HG03139 (cell line): ENCODE data around the gene OSBPL9.

ENCODE experiments used
- ATAC-seq: cut with Tn5 transposase; IDR thresholded peaks from one replicate; pipeline ENCODE4 v1.9.1; 2021; ENCODE audit not compliant: unreplicated experiment

The OSBPL9 gene, protein sequence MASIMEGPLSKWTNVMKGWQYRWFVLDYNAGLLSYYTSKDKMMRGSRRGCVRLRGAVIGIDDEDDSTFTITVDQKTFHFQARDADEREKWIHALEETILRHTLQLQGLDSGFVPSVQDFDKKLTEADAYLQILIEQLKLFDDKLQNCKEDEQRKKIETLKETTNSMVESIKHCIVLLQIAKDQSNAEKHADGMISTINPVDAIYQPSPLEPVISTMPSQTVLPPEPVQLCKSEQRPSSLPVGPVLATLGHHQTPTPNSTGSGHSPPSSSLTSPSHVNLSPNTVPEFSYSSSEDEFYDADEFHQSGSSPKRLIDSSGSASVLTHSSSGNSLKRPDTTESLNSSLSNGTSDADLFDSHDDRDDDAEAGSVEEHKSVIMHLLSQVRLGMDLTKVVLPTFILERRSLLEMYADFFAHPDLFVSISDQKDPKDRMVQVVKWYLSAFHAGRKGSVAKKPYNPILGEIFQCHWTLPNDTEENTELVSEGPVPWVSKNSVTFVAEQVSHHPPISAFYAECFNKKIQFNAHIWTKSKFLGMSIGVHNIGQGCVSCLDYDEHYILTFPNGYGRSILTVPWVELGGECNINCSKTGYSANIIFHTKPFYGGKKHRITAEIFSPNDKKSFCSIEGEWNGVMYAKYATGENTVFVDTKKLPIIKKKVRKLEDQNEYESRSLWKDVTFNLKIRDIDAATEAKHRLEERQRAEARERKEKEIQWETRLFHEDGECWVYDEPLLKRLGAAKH

DNA sequence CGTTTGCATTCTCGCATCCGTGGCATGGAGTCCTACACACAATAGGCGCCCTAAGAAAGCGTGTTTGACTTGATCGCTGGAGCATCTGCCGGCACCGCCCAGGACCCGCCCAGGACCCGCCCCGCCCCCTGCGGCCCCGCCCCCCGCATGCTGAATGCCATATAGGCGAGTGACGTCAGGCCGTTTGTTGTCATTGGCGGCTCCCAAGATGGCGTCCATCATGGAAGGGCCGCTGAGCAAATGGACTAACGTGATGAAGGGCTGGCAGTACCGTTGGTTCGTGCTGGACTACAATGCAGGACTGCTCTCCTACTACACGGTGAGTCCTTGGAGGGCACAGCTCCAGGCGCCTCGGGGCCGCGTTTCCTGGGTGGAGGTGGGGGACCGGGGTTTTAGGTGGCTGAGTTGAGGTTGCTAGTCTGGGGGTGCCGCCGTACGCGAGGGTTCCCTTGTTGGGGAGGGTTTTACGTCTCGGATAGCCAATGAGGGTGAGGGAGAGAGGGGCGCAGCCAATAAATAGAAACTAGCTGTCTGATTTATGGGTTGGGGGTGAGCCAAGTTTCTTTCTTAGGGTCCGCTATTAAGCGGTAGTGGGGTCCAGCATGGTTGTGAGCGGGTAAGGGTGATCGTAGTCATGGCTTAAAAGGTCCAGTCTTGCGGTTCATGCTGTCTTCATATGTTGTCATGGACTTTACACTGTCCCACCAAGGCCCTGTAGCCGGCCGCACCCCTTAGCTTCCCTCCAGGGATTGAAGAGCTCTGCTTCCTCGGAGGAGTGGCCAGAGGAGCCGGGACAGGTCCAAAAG, at the start of gene OSBPL9:
TSS of gene OSBPL9 (plus strand) at position 190 of the 806 bp plus-strand sequence. CDS start at position 209, 19 bp downstream.
- peak; percentile 90 for ATAC-seq

DNA sequence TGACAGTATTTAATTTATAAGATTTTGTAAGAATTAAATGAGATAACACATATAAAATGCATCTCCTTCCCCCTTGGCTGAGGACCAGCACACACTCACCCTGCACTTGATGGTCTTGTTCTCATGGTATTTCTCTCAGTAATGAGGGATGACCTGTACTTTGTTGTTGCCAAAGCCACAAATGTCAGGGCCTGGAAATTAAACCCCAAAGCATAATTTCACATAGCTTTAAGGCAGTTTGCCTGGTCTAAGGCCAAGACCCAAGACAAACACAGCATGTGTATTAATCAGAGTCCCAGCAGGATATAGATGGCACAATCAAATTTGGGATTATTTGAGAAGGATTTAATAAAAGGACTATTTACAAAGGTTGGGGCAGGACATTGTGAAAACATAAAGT, 49.2 kb upstream of the OSBPL9 start:
- ATAC-seq = no peak

DNA sequence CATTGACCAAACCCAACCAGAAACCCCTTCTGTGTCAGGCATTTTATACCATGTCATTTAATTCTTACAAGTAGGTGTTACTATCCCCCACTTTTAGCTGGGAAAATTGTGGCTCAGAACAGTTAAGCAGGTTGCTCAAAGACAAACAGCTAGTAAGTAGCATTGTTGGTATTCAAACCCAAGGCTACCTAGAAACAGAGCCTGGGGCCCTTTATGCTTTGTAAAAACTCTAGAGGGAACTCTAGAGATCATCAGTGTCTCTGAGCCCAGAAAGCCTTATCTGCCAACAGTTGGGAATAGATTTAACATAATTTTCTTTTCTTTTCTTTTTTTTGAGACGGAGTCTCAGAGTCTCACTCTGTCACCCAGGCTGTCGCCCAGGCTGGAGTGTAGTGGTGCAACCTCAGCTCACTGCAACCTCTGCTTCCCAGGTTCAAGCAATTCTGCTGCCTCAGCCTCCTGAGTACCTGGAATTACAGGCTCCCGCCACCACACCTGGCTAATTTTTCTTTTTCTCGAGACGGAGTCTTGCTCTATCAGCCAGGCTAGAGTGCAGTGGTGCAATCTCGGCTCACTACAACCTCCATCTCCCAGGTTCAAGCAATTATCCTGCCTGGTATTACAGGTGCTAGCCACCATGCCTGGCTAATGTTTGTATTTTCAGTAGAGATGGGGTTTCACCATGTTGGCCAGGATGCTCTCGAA, 48.5 kb upstream of the OSBPL9 start:
- ATAC-seq = no peak

DNA sequence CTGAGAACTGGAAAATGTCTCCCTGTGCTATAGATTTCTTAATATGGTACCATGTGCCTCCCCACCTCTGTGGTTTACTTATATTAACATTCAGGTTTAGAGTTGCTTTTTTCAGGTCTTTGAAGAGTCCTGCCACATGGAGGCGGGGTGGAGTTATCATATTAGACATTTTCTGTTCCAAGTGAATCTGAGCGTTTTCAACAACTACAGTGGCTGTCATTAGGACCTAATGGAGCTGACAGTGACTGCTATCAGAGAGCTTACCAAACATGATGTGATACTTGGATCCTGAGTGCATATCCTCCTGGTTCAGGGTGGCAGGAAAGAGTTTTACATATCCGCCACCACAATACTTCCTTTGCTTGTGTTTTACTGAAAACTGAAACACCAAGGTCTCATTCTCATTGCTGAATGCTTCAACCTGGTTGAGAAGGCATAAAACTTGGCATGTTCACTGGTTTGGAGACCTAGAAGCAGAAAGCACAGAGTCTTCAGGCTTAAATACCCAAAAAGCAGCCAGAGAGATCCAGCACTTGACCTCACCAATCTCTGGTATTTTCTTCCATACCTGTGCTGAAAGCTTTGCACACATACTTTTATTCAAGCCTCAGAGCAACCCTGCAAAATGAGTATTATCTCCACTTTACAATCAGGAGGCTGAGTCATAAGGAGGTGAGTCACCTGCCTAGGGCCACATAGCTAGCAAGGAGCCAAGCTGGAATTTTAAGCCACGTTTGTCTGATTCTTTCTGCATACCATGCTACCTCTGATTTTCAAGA, 47.4 kb upstream of the OSBPL9 start:
- peak; percentile 75 for ATAC-seq

DNA sequence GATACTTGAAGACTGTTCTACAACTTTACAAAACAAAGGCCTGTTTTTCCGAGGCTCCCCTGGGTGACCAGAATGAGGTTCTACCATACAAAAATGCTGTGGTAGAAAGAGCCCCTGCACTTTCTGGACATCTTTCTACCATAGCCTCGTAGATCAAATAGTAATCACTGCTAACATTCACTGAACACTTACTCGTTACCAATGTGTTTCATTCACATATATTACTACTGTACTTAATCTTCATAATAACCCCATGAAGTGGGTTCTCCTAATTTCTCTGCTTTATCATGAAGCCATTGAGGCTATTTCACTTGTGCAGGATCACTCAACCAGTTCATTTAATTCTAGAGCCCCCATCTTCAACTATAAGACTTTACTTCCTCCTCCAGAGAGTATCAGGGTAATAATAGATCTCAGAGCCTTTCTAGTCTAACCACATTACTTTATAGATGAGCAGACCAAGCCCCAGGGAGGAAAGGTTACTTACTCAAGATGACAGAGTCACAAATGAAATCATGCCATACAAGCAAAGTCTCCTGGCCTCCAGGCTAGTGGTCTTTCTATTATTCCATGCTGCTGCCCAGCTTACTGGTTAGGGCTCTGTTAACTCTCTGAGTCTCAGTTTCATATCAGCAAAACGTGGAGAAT, 46.7 kb upstream of the OSBPL9 start:
- peak; percentile 1 for ATAC-seq

DNA sequence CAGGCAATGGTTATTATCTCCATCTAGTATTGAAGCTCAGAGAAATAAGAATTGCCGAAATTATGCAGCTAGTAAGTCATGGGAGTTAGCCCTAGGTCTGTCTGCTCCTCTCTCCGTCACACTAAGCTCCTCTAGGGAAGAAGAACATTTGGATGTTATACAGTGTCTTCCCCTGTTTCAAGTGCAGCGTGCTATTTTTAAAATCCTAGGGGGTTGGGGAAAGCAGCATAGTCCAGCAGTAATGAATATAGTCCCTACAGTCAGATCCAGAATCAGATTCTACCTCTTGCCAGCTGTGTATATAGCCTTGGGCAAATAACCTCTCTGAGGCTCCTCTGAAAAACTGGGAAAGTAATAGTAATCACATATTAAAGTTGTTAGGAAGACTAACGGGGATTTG, 44.5 kb upstream of the OSBPL9 start:
- no peak for ATAC-seq

DNA sequence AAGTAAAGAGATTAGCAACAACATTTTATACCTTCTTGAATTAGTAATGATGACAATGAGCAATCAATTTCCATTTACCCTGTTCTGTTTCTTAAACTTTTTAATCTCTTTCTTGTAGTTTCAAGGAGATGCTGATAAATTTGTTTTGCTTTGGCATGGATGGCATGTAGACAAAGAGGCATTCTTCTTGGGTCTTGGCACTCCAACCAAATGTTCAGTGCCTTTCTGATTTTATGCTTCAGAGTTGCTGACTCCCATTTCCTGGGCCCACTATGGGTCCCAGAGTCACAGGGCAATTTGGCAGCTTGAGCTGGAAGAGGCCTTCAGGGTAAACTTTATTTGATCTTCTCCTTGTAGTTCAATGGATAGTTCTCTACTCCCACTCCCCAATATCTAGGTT, 42.1 kb upstream of the OSBPL9 start:
- ATAC-seq = no peak

DNA sequence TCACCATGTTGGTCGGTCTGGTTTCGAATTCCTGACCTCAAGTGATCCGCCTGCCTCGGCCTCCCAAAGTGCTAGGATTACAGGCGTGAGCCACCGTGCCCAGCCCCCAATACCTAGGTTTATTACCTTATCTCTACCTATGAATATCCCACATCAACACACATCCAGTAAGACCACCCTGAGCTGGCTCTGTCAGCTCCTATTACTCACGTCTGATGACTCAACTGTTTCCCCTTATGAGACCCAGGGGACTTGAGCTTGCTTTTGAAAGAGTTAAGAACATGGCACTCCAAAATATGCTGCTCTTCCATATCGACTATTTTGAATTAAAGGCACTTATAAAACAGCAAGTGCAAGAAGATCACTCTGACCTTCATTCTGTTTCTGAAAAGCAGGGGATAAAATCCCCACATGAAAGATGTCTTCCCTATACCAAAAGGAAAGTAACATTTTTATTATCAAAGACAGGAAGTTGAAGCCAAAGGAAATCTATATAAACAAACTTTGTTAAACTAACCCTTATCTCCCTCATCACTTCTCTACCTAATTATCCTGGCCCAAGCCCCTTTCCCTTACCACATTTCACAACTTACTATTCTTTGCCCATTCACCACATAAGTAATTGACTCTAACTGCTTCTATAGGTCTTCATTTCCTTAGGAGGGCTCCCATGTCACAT, 41.3 kb upstream of the OSBPL9 start:
- no peak for ATAC-seq

DNA sequence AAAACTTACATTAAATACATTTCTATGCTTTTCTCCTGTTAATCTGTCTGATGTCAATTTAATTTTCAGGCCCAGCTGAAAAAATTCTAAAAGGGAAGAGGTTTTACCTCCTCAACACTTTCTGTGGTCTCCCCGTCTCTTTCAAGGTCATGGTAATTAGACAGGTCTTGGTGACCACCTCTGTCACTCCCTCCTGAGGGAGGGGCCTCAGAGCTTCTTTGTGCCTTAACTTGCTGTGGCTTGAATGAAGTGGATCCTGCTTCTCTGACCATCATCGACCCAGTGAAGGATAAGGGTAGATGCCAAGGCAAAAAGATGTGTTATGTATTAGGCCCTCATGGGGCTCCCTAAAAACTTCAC, 40.8 kb upstream of the OSBPL9 start:
- ATAC-seq = no peak

DNA sequence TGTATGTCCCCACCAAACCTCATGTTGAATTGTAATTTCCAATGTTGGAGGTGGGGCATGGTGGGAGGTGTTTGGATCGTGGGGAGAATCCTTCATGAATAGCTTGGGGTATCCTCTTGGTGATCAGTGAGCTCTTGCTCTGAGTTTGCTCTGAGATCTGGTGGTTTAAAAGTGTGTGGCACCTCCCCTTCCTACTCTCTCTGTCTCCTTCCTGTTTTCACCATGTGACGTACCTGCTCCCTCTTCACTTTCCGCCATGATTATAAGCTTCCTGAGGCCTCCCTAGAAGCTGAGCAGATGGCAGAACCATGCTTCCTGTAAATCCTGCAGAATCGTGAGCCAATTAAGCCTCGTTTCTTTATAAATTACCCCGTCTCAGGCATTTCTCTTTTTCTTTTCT, 40.0 kb upstream of the OSBPL9 start:
- ATAC-seq = no peak

DNA sequence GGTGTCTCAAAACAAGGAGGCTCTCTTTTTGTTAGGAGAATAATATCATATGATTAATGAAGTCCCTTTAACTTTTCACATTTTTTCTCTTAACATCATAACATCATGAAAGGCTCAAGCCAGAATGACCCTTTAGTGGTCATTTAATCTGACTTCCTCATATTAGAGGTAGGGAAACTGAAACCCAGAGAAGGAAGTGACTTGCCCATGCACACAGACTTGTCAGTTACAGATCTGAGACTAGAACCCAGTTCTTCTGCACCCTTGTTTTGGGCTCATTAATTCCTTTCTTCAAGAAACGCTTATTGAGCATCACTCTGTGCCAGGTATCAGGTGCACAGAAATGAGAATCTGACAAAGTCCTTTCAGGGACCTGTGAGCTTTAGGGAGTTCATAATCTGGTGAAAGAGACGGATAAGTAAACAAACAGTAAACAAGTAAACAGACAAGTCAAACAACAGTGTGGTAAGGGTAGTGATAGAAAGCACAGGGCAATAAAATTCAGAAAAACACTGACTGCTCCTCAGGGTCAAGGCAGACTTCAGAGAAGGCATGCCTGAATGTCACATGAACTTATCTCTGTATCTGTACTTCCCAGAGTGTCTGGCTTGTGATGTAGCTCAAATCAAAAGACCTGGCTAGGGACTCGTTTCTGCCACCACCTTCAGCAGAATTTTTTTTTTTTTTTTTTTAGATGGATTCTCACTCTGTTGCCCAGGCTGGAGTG, 38.3 kb upstream of the OSBPL9 start:
- peak; percentile 84 for ATAC-seq

DNA sequence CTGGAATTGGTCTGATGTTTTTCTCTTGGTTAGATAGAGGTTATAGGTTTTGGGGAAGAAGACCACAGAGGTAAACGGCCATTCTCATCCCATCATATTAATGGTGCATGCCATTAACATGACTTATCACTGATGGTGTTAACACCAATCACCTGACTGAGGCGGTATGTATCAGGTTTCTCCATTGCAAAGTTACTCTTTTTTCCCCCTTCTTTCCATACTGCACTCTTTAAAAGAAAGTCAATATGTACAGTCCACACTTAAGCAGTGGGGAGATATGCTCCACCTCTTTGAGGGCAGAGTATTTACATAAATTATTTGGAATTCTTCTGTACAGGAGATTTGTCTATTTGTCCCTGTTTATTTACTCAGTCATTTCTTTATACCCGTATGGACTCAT, 35.7 kb upstream of the OSBPL9 start:
- ATAC-seq = no peak

DNA sequence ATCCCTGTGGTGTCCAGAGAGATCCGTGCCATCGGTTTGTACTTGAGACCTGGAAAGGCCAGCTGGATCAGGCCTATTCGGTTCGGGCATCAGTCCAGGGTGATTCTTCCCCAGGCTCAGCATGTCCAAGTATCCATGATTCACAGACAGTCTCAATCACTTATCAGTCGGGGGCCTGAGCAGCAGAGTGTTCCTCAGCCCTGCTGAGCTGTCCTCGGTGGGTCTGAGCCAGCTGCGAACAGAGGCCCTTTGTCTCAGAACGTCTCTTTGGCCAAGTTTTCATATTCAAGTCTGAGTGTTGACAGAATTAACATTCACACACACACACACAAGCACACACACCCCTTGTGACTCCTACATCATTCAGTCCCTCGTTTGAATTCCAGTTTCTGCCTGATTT, 33.4 kb upstream of the OSBPL9 start:
- no peak for ATAC-seq

DNA sequence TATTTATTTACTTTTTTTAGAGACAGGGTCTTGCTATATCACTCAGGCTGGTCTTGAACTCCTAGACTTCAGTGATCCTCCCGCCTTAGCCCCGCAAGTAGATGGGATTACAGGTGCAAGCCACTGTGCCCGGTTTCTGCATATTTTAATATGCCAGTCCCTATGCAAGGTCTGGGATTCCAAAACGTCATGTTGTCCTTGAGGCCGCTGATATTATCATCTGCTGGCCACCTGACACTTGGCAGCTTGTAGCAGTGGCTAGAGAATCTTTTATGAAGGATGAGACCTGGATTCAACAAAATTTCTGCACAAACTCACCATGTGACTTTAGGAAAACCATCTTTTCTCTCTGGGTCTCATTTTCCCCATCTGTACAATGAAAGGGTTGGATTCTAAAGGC, 32.9 kb upstream of the OSBPL9 start:
- no peak for ATAC-seq

DNA sequence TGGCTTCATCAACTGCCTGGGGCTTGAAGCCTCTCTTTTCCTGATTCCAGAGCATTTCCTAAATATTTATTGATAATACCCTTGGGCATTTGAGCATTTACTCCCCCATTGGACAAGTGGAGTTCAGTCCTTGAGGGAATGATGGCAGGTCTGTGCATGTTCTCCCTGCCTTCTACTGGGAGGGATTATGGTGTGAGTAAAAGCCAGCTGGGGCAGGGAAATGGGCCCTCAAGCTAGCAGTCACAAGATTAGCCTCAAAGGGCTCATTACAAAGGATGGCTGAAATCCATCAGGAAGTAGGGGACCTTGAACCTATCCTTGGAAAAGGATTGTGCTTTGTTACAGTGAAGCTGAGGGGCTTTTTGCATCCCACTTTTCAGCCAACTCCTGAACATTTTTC, 24.2 kb upstream of the OSBPL9 start:
- no peak for ATAC-seq

DNA sequence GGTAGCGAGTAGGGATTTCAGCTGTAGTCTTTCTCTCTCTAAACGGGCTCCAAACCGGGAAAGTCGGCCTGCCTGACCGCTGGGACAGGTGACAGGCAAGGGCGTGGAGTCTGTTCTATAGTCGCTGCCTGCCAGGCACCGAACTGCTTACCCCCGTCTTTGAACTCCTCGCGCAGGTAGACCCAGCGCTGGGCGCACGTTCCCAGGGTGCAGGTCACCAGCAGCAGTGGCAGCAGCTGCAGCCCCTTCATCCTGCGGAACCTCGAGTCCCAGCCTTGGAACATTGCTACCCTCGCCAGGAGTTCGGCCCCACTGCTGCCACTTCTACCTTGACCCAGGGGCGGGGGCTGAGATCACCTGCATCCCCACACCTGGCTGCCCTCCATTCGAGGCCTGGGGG, 22.2 kb upstream of the OSBPL9 start:
- no peak for ATAC-seq

DNA sequence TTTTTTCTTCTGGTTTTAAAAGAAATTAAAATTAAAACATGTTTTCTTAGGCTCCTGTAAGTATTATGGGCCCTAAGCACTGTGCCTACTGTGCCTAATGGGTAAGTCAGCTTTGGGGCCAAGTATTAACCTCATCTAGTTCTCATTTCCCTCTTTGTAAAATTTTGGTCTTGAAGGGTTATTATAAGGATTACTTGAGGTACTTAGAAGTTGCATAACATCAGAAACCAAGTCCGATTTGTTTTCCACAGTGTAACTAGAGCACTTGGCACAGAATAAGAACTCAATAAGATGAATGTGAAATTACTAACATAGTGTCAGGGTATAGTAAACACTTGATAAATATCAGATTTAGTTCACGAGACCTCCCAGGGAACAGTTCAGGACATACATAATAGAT, 16.4 kb upstream of the OSBPL9 start:
- no peak for ATAC-seq

DNA sequence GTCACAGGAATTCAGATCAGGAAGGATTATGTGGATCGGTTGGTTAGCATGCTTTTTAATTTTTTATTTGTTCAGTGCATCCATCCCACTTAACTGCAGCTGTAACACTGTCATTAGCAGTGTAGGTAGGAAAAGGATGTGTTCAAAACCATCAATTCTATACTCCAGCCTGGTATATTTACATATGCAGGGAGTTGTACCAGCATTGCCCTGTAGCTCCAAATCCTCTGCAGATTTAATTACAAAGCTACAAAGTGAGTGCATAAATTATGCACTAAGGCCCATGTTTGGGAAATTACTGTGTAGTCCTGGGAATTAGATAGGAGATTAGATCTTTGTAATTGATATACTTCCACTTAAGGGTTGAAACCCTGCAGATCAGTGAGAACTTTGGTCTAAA, 15.9 kb upstream of the OSBPL9 start:
- no peak for ATAC-seq
